ENCODE results near the gene GPI.
A peak's percentile ranks its signal among the peaks of the same experiment; 100 is the strongest.
"Not testable (repeated sequence)": the region's sequence is repeated elsewhere in the genome, so short reads cannot be mapped to it uniquely, and the experiment has no call there.

The GPI gene

DNA sequence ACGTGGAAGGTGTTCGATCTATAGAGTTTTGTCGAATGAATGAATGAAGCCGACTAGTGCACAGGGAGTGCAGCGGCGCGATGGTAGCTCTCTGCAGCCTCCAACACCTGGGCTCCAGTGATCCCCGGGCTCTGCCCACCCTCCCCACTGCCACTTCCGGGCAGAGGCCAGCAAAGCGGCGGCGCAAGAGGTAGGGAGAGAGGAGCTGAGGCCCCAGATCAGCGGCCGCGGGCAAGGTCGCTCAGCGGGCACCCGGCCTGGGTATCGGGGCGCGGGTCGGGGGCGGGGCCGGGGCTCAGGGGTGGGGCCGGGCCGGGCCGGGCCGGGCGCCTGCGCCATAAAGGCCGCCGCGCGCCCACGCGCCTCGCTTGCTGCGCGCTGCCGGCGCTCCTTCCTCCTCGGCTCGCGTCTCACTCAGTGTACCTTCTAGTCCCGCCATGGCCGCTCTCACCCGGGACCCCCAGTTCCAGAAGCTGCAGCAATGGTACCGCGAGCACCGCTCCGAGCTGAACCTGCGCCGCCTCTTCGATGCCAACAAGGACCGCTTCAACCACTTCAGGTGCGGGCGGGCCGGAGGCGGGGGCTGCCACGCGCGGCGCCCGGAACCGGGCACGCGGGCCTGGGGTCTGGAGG lies at the start of gene GPI:
Gene GPI, plus strand, starts transcription at position 367 of the 633 bp plus-strand sequence. Its CDS starts 71 bp downstream, at position 438.
- peak; percentile 91 for DNase-seq (ENCODE audit: low spot score)

DNA sequence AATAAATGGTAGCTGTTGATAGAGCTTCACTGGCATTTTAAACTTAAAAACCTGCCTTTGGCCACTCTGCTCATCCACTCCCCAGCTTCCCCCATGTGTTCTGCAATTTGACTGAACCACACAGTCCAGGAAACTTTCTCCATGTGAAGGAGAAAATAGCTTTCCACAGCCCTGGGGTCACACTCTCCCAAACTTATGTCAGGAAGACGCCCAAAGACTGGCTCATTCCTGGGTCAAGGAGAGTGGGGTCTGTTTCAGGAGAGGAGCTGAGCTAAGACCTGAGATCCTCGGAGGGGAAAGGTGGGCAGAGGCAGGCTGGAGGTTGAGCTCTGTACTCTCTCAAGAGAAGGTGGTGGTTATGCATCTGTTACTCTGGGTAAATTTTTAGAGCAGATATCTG lies 48.7 kb upstream of the GPI start:
- no peak for DNase-seq (ENCODE audit: low spot score)

DNA sequence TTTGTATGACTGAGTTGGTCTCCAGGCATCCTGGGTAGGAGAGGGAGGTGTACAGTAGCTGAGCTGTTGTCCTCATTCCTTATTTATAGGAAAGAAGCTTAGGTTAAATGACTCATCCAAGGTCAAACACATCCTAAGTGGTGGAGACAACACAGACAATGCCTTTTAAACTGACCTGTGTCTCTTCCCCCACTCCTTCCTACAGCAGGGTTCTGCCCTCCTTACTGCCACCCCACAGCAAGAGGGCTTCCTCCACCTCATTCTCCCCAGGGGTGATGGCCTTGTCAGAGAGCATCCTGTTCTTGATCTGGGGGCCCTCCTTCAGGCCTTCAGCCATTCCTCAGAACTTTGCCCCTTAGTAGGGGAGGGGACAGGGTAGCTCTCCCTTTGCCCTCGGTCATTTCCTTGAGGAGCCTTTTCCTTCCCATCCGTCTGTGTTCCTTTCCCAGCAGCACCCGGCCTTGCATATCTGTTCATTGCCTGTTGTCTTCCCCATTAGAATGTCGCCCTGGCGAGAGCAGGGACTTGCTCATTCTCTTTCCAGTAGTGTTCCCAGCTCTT lies 48.2 kb upstream of the GPI start:
- no peak for DNase-seq (ENCODE audit: low spot score)

DNA sequence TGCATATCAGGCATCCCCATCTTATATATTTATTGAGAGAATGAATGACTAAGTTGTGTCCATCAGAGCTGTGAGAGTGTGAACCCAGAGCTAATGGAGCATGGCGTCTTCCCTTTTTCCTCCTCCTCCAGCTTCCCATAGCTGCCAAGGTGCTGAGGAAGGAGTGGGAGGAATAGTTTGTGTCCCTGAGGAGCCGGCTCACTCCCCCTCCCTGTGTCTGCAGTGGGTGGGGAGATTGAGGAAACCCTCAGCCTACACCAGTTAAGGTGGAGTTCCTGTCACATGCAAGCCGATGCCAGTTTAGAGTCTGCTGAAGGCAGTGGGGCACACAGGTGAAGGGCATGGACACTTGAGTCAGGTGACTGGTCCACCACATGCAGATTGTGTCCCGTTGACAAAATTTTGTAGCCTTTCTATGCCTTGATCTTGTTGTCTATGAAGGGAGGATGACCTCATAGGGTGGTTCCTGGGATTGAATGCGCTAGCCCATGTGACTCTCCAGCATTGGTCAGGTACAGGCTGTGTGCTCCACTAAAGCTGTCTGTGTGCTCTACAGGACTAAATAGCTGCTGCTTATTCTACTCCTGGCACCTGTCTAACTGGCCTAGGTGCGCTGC lies 47.6 kb upstream of the GPI start:
- DNase-seq (ENCODE audit: low spot score), result no peak

DNA sequence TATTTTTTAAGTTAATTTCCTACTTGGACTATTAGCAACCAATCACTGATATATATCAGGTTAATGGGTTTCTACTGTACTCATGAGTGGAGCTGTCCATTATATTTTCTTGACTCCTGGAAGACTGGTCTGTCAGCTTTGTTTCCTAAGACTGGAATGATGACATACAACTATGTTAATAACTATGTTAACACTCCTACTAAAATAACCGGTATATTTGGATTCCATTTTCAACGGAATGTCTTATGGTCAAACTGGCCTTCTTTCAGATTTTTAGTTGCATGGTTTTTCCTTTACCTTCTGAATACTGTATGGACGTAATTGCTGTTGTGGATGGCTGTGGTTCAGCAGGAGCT lies 45.8 kb upstream of the GPI start:
- DNase-seq (ENCODE audit: low spot score), result no peak

DNA sequence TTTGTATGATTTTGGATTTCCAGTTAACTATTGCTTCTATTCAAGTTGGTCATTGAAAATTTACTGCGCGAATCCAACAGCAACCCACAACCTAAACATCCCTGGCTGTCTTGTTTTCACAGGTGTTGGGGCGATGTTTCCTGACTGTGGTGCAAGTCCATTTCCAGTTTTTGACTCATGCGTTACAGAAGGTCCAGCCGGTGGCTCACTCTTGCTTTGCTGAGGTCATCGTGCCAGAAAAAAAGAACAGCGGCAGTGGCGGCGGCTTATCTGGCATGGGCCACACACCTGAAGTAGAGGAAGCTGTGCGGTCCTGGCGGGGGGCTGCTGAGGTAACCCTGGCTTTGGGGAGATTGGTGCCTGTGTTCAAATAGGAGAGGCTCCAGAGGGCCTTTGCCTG lies 45.2 kb upstream of the GPI start:
- no peak for DNase-seq (ENCODE audit: low spot score)

DNA sequence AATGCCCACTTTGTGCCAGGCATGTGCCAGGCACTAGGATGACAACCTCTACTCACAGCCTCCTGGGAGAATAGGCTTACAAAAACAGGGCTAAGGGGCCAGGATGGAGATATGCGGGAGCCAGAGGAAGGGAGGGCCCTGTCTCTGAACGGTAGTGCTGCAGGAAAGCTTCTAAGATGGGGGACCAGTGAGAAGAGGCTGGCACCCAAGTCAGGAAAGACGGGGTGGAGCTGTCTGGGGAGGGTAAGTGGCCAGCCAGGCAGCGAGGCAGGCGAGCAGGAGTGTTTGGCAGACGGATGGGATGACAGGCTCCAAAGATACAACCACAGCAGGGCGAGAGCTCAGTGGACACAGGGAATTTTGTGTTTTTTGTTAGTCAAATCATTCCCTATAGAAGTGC lies 44.7 kb upstream of the GPI start:
- DNase-seq (ENCODE audit: low spot score), result no peak

DNA sequence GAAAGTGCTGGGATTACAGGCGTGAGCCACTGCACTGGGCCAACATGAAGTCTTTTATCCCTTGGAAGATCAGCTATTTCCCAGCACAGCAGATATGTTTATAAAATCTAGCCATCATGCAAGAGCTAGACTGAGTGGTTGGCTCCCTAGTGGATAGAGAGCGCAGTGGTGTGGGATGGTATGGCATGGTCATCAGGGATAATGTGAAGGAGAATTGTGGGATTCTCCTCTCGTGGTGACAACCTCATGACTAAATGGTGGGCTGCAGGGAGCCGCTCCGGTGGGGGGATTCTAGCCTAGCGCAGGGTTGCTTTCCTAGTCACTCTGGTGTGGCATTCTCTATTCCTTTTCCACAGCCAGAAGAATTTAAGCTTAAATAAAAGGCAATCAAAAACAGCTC lies 43.3 kb upstream of the GPI start:
- no peak for DNase-seq (ENCODE audit: low spot score)

DNA sequence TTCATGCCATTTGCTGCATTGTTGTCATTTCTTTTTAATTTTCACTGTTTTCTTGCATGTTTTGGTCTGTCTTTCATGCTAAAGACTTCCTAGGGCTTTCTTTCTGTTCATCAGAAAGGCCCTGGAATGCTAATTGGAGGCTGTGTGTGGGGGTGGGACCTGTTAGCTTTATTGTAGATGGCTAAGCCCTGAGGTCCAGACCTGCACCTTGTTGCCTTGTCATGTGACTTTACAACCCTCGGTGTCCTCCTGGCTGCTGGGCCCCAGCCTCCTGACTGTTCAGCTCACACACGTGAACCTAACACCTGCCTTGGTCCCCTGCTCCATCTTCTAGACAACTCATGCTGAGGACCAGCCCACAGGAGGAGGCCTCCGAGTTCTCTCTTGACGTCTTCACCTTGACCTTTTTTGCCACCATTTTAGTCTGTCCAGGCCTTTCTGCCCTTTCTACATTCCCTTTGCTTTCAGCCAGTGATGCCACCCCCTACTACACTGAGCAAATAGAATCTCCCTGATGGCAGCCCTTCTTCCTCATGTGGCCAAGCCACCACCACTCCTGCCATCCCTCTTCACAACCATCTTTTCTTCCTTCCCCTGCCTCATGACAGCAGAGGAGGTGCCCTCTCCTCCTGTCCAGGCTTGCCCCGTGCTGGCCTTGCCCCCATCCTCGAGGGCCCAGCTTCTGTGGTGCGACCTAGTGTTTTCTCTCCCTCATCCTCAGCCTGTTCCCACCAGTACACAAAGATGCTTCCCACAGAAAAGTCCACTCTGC lies 41.4 kb upstream of the GPI start:
- DNase-seq (ENCODE audit: low spot score), result no peak

DNA sequence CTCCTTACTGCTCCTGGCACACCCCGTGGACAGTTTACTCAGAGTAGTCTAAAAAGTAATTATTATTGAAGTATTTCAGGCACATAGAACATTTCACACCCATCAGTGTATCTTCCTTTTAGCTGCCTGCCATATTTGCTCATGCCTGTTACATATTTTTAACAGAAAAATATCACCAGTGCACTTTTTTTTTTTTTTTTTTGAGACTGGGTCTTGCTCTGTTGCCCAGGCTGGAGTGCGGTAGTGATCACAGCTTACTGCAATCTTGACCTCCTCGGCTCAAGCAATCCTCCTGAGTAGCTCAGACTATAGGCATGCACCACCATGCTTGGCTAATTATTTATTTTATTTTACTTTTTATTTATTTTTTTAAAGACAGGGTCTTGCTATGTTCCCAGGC lies 40.7 kb upstream of the GPI start:
- no peak for DNase-seq (ENCODE audit: low spot score)

DNA sequence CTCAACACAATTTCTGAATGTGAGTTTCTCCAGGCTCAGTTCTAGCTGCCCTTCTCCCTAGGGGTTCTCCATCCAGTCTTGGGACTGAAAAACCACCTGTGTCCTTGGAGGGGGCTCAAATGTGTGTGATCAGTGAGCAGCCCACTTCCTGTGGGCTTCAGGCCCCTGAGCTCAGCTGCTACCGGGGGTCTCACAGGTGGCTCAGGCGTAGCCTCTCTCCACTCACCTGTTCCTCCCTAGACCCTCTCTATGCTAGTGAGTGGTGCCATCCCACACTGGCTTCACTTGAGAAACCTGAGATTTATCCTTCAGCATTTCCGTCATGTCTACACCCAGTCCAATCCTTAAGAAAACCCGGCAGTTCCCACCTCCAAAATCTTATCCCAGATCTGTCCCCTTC lies 39.8 kb upstream of the GPI start:
- DNase-seq (ENCODE audit: low spot score), result no peak

DNA sequence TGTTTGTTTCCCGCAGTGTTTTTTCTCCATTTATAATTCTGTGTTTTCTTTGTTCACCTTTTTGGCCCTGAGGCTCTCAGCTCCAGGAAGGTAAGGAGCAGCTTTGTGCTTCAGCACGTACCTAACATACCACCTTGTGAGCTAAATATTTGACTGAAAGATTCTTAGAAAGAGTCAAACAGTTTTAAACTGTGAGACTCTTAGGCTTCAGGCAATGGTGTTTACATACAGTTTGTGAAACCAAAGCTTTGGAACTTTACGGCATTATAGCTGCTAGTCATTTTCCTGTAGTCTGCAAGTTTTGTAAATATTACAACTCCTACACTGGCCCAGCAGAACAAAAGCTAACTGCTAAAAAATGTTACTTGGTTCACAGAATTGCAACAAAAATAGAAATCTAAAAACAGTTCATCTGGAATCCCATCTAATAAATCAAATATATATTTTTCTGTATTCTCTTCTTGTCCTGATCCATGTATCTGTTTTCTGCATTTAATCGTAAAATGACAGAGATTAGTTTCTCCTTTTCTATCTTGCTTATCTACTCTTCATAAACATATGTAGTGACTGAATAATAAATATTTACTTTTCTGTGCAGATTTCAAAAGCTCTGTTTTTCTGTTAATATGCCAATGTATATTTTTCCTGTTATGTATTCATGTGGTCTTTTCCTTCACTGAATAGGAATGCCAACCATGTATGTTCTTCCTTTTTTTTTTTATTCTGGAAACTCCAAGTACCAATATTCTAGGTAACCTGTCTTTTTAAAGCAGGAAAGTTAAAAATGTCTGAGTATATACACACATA lies 38.8 kb upstream of the GPI start:
- DNase-seq (ENCODE audit: low spot score), result no peak

DNA sequence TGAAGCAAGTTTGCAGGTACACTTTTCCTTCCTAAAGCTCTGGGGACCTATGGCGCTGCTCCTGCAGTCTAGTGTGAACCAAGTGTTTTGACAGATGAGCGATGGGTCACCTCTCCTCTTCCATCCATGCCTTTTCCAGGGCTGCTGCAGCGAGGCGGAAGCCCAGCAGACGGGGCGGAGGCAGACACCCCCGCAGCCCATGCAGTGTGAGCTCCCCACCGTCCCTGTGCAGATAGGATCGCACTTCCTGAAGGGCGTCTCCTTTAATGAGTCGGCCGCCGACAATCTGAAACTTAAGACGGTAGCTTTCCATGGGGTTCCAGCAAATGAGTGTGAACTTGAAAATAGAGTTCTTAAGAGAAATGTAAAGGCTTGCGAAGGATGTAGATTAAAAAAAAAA lies 37.1 kb upstream of the GPI start:
- DNase-seq (ENCODE audit: low spot score), result no peak

DNA sequence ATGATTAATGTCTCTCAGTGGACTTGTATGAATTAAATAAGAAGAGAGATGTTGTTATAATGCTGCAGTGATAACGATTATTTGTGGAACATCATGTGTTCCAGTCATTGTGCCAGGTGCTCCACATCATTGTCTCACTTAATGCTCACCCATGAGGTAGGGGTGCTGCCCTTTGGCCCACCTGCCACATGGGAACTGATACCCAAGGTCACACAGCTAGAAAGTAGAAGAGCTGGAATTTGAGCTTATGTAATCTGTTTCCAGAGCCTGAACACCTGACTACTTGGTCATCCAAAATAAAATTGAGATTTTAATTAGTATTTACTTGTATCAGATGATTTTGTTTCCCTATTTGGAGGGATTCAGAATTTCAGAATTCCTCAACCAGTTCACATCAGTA lies 36.0 kb upstream of the GPI start:
- DNase-seq (ENCODE audit: low spot score), result no peak

DNA sequence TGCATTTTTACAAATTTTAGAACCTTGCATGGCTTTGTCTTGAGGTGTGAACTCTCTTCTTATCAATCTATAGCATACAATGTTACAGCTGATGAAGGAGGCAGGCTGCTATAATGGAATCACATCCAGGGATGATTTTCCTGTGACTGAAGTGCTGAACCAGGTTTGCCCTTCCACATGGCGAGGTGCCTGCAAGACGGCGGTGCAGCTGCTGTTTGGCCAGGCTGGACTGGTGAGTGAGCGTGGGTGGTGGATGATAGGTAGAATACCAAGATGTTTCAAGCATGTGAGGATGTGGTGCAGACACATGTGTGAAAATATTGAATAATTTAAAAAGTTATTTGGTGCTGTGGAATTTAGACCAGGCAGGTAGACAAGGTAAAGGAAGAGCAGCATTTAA lies 34.9 kb upstream of the GPI start:
- DNase-seq (ENCODE audit: low spot score), result no peak

DNA sequence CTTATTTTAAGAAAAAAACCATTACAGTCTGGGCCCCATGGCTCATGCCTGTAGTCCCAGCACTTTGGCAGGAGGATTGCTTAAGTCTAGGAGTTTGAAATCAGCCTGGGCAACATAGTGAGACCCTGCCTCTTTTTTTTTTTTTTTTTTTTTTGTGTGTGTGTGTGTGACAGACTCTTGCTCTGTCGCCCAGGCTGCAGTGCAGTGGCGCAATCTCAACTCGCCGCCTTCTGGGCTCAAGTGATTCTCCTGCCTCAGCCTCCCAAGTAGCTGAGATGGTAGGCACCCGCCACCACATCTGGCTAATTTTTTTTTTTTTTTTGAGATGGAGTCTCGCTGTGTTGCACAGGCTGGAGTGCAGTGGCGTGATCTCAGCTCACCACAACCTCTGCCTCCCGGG lies 34.4 kb upstream of the GPI start:
- not testable (repeated sequence) for DNase-seq (ENCODE audit: low spot score)

DNA sequence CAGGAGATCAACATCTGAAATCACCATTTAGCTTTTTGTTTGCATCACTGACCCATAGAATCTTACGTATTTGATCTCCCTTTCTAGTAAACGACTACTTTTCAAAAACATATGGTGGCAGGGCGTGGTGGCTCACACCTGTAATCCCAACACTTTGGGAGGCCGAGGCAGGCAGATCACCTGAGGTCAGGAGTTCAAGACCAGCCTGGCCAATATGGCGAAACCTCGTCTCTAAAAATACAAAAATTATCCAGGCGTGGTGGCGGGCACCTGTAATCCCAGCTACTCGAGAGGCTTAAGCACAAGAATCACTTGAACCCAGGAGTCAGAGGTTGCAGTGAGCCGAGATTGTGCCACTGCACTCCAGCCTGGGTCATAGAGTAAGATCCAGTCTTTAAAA lies 33.4 kb upstream of the GPI start:
- DNase-seq (ENCODE audit: low spot score), result not testable (repeated sequence)

DNA sequence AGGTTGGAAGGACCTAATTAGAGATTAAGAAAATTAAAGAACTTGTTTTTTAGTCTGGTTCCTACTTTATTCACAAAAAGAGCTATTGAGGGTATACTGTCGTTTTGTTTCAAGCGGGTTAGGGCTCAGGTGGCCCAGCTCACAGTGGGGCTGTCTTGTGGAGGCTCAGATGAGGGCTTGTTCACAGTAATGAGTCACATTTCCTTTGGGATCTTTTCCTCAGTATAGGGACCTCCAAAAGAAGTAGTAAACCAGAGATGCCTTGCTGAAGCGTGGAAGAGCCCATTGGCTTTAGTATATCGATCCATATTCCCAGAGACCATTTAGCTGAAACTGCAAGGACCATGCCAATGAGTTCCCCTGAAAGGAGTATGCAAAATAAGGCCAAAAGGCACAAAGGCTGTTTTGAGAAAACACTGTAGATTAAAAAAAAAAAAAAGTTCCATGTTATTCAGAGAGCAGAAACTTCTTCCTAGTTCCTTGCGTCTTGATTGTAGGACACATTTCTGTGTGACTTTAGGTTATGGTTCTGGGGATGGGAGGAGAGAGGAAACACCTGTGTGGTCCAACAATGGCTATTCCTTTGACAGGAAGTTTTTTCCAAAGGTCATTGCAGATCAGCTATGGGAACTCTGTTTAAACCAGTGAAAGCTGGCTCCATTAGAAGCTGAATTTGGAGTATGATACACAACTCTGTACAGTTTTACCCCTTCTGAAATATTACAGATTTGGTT lies 32.8 kb upstream of the GPI start:
- no peak for DNase-seq (ENCODE audit: low spot score)

DNA sequence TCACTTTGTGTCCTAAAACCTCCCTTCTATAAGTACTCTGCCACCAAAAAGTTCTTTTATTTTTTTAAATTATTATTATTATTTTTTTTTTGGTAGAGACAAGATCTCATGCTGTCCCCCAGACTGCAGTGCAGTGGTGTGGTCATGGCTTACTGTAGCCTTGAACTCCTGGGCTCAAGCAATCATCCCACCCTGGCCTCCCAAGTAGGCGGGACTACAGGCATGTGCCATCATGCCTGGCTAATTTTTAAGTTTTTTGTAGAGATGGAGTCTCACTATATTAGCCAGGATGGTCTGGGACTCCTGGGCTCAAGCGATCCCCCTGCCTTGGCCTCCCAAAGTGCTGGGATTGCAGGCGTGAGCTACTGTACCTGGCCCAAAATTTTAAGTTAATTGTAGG lies 29.1 kb upstream of the GPI start:
- DNase-seq (ENCODE audit: low spot score), result no peak

DNA sequence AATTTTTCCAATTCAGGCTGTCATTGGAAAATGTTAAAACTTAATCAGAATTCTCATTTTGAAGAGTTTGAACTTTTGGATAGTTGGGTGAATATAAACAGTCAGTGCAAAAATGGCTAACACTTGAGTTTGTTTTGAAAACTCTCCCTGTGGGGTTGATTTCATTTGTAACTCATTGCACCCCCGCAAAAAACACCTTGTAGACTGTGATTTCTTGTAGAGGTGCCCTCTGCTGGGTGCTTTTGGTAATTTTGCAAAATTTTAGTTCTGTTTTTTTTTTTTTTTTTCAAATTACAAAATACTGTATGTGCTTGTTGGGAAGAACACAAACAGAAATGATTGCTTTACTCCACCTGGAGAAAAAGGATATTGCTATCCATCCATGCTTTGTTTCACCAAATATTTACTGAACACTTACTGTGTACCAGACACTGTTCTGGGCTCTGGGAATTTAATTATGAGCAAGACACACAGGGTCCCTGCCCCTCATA lies 28.2 kb upstream of the GPI start:
- no peak for DNase-seq (ENCODE audit: low spot score)

DNA sequence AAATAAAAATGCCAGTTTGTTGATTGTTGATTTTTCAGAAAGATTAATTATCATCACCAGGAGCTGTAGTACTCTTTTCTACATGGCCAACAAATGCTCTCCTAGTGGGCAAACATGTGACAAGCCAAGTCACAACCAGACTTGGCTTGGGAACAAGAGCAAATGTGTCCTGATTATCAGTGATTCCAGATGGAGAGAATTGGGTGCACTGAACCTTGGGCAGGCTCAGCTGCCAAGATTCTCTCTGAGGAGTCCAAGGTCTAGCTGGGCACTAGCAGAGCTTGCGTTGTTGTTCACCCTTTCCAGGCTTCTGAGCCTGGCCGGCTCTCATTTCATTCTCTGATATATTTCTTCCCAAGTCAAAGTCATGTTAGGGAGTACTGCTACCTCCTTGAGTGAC lies 27.3 kb upstream of the GPI start:
- DNase-seq (ENCODE audit: low spot score), result no peak

Data from D341Med (cell line).